Spleen (tissue), 11 donors: ENCODE measurements around the gene WSCD2. TPM values are rescaled to one million over a fixed set of nuclear protein-coding genes. Genes with fewer than 3 reads are reported as not detected.

Source experiments
- DNase-seq: peaks from one replicate; pipeline ENCODE4 v3.0.0-alpha.2; 2020
- H3K27ac ChIP-seq, 8 donors: fragments of 200-600 bp; sonication (generic) in 7 of 8; 1 replicate in 4 of 8; 2 replicates in 4 of 8; pipeline versions ENCODE4 v1.5.0 to v1.8.0; 2016 to 2021; ENCODE audit warnings: inconsistent platforms in 4 of 8, mild to moderate bottlenecking in 4 of 8, moderate library complexity in 1 of 8
- H3K27me3 ChIP-seq, 7 donors: fragments of 200-600 bp; sonication (generic) in 6 of 7; replicated peaks in 1 of 7; 1 replicate in 4 of 7; 2 replicates in 3 of 7; pipeline versions ENCODE4 v1.5.0 to v1.8.0; 2016 to 2021; ENCODE audit warnings: inconsistent platforms in 3 of 7, mild to moderate bottlenecking in 1 of 7
- H3K36me3 ChIP-seq, 6 donors: fragments of 200-600 bp; sonication (generic) in 5 of 6; 1 replicate in 4 of 6; 2 replicates in 2 of 6; pipeline versions ENCODE4 v1.5.0 to v1.8.0; 2016 to 2021; ENCODE audit warnings: inconsistent platforms in 2 of 6
- H3K4me1 ChIP-seq, 6 donors: fragments of 200-600 bp; sonication (generic) in 5 of 6; 1 replicate in 3 of 6; 2 replicates in 3 of 6; pipeline versions ENCODE4 v1.5.0 to v1.8.0; 2016 to 2021; ENCODE audit warnings: inconsistent platforms in 3 of 6
- H3K4me3 ChIP-seq, 8 donors: fragments of 200-600 bp; sonication (generic) in 7 of 8; 1 replicate in 4 of 8; 2 replicates in 4 of 8; pipeline versions ENCODE4 v1.5.0 to v1.8.0; 2016 to 2021; ENCODE audit warnings: inconsistent platforms in 4 of 8, mild to moderate bottlenecking in 4 of 8, moderate library complexity in 2 of 8
- H3K9me3 ChIP-seq, 8 donors: fragments of 200-600 bp; sonication (generic) in 7 of 8; 1 replicate in 4 of 8; 2 replicates in 4 of 8; pipeline versions ENCODE4 v1.5.0 to v1.8.0; 2016 to 2021; ENCODE audit warnings: inconsistent platforms in 4 of 8
- CTCF ChIP-seq, 11 experiments: fragments of 200-600 bp in 7 of 11; fragments of 450-650 bp in 4 of 11; sonication (generic) in 4 of 11; IDR thresholded peaks in 8 of 11; conservative IDR thresholded peaks in 3 of 11; 1 replicate in 7 of 11; 2 replicates in 4 of 11; pipeline versions ENCODE4 v1.4.0 to v1.8.0; 2016 to 2021; ENCODE audit warnings: antibody characterized with exemption in 11 of 11, inconsistent platforms in 4 of 11, mild to moderate bottlenecking in 1 of 11
- POLR2A ChIP-seq, 3 donors: fragments of 450-650 bp; IDR thresholded peaks; one replicate each; pipeline ENCODE4 v1.5.1; 2017; ENCODE audit warnings: antibody characterized with exemption in 3 of 3, mild to moderate bottlenecking in 1 of 3
- POLR2AphosphoS5 ChIP-seq, 3 donors: sonication (generic); formaldehyde crosslinking; IDR thresholded peaks; one replicate each; pipeline ENCODE4 v1.5.1; 2017; ENCODE audit warnings: antibody characterized with exemption in 3 of 3
- WGBS, 5 donors: extraction: QIAGEN DNeasy Blood & Tissue Kit in 3 of 5; methylation state at CpG; one replicate each; pipeline versions ENCODE4 v1.1.5 to v1.1.7; 2013 to 2018; 5-methylcytosine and 5-hydroxymethylcytosine counted together
- intact Hi-C: fragments of 100-400 bp; cut with DNase I; formaldehyde crosslinking; loops from one replicate; pipeline ENCODE4 v1.15.0; 2023; ENCODE audit warnings: low total_unique reads
- polyA plus RNA-seq, 3 donors: library from polyadenylated mRNA; stranded (reverse); fragments of 200-250 nt; gene quantifications; one replicate each; pipeline ENCODE4 v1.2.1, GENCODE V29; 2013
- total RNA-seq, 7 donors: library from RNA; depleted of rRNA in 3 of 7; stranded (reverse); fragments of >200 nt in 3 of 7; fragmentation: NEBNext Ultra II Directional in 4 of 7; extraction: Animal tissue kit (Norgen Biotek cat#: 25700) in 4 of 7; gene quantifications; one replicate each; pipeline versions ENCODE4 v1.1.0 to v1.2.1, GENCODE V29; 2016 to 2021
- donor health status: healthy with polysubstance abuse.
- donor health status: DM: no; HTN: no; CAD: no; lungs with moderate emphysema.
- donor health status: DM: no; HTN: no; CAD: no.
- donor health status: Bipolar disorder and iron deficiency.
- donor health status: healthy.
- donor health status: DM: no; HTN: no; CAD: no.
- donor health status: DM: yes; HTN: yes; CAD: no.

Gene WSCD2
- total and polyA plus RNA-seq, 10 donors: 0.09 to 0.60 (median 0.23) TPM; not detected in 1

GRCh38 chr12:108181095-108181454 is 52.0 kb downstream of the WSCD2 start:
- intact Hi-C loops: no loop called here
- WGBS, 5 donors: 73 to 84% (median 77%) methylated on average over 7 to 8 of the region's 8 CpGs
- Histone ChIP-seq H3K36me3 (no peaks in the 10 kb centered on the region), H3K27me3 (no peaks in the 10 kb centered on the region), H3K4me3 (no peak overlapping the region), H3K9me3 (peaks cover 0 to 6% (median 0%) of the 10 kb centered on the region in 8 donors), H3K4me1 (no peaks in the 10 kb centered on the region), H3K27ac (no peak overlapping the region)
- DNase-seq: no peak
- no peak for TF ChIP-seq POLR2AphosphoS5 (IDR thresholded peaks at IDR 0.05)
- TF ChIP-seq POLR2A (IDR thresholded peaks at IDR 0.05): no peak
- TF ChIP-seq CTCF (IDR thresholded peaks at IDR 0.05 in 8 of 11, conservative IDR thresholded peaks at IDR 0.05 in 3 of 11): no peak

GRCh38 chr12:108182096-108182495 is 53.0 kb downstream of the WSCD2 start:
- Histone ChIP-seq H3K4me1 (no peaks in the 10 kb centered on the region), H3K9me3 (no peaks in the 10 kb centered on the region), H3K27me3 (no peaks in the 10 kb centered on the region), H3K4me3 (no peak overlapping the region), H3K36me3 (no peaks in the 10 kb centered on the region), H3K27ac (no peak overlapping the region)
- WGBS, 5 donors: 72 to 82% (median 80%) methylated on average over 4 of the region's 4 CpGs
- no peak for TF ChIP-seq POLR2A (IDR thresholded peaks at IDR 0.05)
- TF ChIP-seq CTCF (IDR thresholded peaks at IDR 0.05 in 8 of 11, conservative IDR thresholded peaks at IDR 0.05 in 3 of 11): no peak
- TF ChIP-seq POLR2AphosphoS5 (IDR thresholded peaks at IDR 0.05): no peak
- intact Hi-C loops: no loop called here
- DNase-seq: no peak

DNA sequence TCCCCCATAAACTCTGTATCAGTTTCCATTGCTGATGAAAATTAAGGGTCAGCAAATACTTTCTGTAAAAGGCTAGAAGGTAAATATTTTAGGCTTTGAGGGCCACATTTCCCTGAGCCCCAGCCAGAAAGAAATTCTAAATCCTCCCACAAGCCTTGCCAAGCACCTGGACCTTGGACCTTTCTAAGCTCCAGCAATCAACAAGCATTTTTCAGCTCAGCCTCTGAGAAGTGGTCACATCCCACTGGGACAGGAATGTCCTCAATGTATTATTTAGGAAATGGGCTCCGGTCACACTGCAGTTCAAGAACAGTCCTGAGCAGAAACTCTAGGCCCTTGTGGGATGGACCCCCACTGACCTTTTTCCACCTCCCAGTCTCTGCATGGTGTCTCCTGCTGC is 55.9 kb downstream of the WSCD2 start:
- intact Hi-C loops: no loop called here
- H3K27me3 ChIP-seq: peaks cover 0 to 6% (median 0%) of the 10 kb centered on the region in 7 donors
- WGBS, 5 donors: 79 to 85% (median 81%) methylated on average over 1 of the region's 1 CpG
- H3K4me1 ChIP-seq: no peaks in the 10 kb centered on the region
- no peak overlapping the region for H3K4me3 ChIP-seq
- H3K9me3 ChIP-seq: no peaks in the 10 kb centered on the region
- no peaks in the 10 kb centered on the region for H3K36me3 ChIP-seq
- no peak overlapping the region for H3K27ac ChIP-seq
- no peak for DNase-seq
- TF ChIP-seq CTCF (IDR thresholded peaks at IDR 0.05 in 8 of 11, conservative IDR thresholded peaks at IDR 0.05 in 3 of 11) (no peak), POLR2A (IDR thresholded peaks at IDR 0.05) (no peak), POLR2AphosphoS5 (IDR thresholded peaks at IDR 0.05) (no peak)

DNA sequence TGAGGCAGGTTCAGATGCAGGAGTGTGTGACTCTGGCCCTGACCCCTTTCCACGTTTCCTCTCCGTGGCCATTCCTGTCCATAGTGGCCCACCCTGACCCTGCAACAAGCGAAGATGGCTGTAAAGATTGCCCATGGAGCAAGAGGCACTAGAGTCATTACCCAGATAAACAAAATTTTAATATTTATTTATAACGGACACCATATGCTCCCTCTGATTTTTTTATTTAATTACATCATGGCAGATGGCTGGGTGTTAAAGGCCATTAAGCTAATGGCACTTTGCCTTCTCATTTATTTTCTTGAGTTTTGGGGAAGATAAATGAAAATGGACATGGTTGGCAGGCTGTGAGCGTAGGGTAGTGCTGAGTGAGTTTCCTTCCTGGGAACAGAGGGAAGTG is 58.7 kb downstream of the WSCD2 start:
- H3K4me3 ChIP-seq: no peak overlapping the region
- no peaks in the 10 kb centered on the region for H3K36me3 ChIP-seq
- no peak overlapping the region for H3K27ac ChIP-seq
- no peaks in the 10 kb centered on the region for H3K9me3 ChIP-seq
- H3K27me3 ChIP-seq: peaks cover 0 to 21% (median 0%) of the 10 kb centered on the region in 7 donors
- H3K4me1 ChIP-seq: no peaks in the 10 kb centered on the region
- TF ChIP-seq POLR2A (IDR thresholded peaks at IDR 0.05) (no peak), POLR2AphosphoS5 (IDR thresholded peaks at IDR 0.05) (no peak), CTCF (IDR thresholded peaks at IDR 0.05 in 8 of 11, conservative IDR thresholded peaks at IDR 0.05 in 3 of 11) (no peak)
- DNase-seq: no peak
- intact Hi-C loops: no loop called here
- 72 to 82% (median 75%) methylated on average over 5 of the region's 5 CpGs for WGBS, 5 donors
